Esophagus muscularis mucosa (tissue), 4 donors: Measurements from ENCODE around the gene ROPN1.

Experiments used
- EP300 ChIP-seq: sonication (generic); formaldehyde crosslinking; IDR thresholded peaks from one replicate; pipeline ENCODE4 v1.6.1; 2017; ENCODE audit warnings: antibody characterized with exemption
- POLR2A ChIP-seq: fragments of 450-650 bp; IDR thresholded peaks from one replicate; pipeline ENCODE4 v1.6.1; 2017; ENCODE audit warnings: antibody characterized with exemption, moderate library complexity, mild to moderate bottlenecking, low read depth
- POLR2AphosphoS5 ChIP-seq, 2 donors: sonication (generic); formaldehyde crosslinking; IDR thresholded peaks; one replicate each; pipeline ENCODE4 v1.6.1; 2017; ENCODE audit warnings: antibody characterized with exemption in 2 of 2
- TF ChIP-seq, protein P1 (sequence below), 3 experiments: fragments of 200-600 bp in 2 of 3; fragments of 450-650 bp in 1 of 3; sonication (generic) in 2 of 3; IDR thresholded peaks; one replicate each; pipeline ENCODE4 v1.5.1; 2017 to 2019; ENCODE audit warnings: antibody characterized with exemption in 3 of 3, mild to moderate bottlenecking in 2 of 3, moderate library complexity in 1 of 3

DNA sequence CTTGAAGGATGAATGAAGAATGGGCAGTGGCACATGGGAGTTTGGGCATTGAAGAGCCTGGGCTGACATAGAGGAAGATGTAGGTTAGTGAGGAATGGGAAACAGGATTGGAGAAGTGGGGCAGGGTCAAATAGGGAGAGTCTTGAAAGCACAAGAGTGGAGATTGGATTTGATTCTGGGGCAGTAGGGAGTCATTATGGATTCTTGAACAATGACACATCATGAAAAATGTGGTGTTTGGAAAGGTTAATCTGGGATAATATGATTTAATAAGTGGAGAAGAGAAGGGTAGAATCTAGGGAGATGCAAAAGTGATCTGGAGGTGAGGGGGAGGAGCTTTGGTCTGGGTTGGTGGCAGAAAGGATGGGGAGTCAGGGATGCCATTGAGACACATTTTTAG lies 45.4 kb upstream of the ROPN1 start:
- TF ChIP-seq, protein P1, sequence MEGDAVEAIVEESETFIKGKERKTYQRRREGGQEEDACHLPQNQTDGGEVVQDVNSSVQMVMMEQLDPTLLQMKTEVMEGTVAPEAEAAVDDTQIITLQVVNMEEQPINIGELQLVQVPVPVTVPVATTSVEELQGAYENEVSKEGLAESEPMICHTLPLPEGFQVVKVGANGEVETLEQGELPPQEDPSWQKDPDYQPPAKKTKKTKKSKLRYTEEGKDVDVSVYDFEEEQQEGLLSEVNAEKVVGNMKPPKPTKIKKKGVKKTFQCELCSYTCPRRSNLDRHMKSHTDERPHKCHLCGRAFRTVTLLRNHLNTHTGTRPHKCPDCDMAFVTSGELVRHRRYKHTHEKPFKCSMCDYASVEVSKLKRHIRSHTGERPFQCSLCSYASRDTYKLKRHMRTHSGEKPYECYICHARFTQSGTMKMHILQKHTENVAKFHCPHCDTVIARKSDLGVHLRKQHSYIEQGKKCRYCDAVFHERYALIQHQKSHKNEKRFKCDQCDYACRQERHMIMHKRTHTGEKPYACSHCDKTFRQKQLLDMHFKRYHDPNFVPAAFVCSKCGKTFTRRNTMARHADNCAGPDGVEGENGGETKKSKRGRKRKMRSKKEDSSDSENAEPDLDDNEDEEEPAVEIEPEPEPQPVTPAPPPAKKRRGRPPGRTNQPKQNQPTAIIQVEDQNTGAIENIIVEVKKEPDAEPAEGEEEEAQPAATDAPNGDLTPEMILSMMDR (IDR thresholded peaks at IDR 0.05) = no peak
- TF ChIP-seq POLR2AphosphoS5 (IDR thresholded peaks at IDR 0.05) (no peak), POLR2A (no peak), EP300 (no peak)
